ENCODE measurements around the gene KIRREL2. TPM values are rescaled to one million over a fixed set of nuclear protein-coding genes. Genes with fewer than 3 reads are reported as not detected.

KIRREL2 gene
- total and polyA plus RNA-seq, 9 of the 15 experiments (the other 6 are each of a cell fraction or from before 2014, with no cell fraction given) = 0.01 to 0.12 (median 0.09) TPM; not detected in 4

DNA sequence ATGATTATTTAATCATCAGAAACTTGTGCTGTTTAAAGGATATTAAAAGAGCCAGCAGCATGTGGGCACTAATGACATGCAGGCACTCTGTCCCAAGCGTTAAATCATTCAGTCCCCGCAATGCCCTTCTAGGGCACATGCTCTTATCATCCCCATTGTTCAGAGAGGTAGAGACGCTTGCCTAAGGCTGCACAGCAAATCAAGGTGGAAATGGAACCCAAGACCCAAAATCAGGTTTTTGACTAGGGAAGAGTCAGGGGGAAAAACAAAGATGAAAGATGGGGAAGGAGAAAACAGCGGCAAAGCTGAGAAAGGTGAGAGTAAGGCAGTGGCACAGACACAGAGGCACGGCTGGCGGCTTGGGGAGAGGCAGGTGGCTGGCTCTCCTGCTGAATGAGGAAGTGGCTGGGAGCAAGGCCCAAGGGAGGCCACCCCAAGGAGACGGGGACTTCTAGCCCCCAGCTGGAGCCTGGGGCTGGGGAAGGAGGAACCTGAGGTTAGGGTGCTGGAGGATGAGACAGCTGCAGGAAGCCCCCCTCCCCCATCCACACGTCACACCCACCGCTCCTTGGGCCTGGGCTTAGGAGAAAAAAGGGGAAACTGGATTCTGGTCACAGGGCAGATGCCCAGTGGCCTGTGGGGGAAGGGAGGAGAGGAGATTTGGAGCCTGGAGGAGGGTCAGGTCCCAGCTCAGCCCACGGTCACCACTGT lies 52.4 kb downstream of the KIRREL2 start (continued):
- no peak for TF ChIP-seq RAD51 (IDR thresholded peaks at IDR 0.05; ENCODE audit: borderline replicate concordance, low read depth)
- TF ChIP-seq CREB1 (IDR thresholded peaks at IDR 0.05) = peak; percentile 35; the same call in 1 of the 2 replicates
- TF ChIP-seq CREB1 (CRISPR knock-in tag; IDR thresholded peaks at IDR 0.05) = peak; percentile 69; the same call in 1 of the 2 replicates
- no peak for TF ChIP-seq SLC30A9 (CRISPR knock-in tag; IDR thresholded peaks at IDR 0.05)
- no peak for TF ChIP-seq HNRNPL (IDR thresholded peaks at IDR 0.05; ENCODE audit: low read depth, low read length)
- TF ChIP-seq KAT8 (IDR thresholded peaks at IDR 0.05; ENCODE audit: low read depth) = no peak
- no peak for TF ChIP-seq TCF7 (IDR thresholded peaks at IDR 0.05; ENCODE audit: borderline replicate concordance)
- TF ChIP-seq NELFE (IDR thresholded peaks at IDR 0.05; ENCODE audit: insufficient read depth, insufficient read length) = no peak
- TF ChIP-seq, protein P1, sequence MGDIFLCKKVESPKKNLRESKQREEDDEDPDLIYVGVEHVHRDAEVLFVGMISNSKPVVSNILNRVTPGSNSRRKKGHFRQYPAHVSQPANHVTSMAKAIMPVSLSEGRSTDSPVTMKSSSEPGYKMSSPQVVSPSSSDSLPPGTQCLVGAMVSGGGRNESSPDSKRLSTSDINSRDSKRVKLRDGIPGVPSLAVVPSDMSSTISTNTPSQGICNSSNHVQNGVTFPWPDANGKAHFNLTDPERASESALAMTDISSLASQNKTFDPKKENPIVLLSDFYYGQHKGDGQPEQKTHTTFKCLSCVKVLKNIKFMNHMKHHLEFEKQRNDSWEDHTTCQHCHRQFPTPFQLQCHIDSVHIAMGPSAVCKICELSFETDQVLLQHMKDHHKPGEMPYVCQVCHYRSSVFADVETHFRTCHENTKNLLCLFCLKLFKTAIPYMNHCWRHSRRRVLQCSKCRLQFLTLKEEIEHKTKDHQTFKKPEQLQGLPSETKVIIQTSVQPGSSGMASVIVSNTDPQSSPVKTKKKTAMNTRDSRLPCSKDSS (IDR thresholded peaks at IDR 0.05; ENCODE audit: low read depth, partially characterized antibody) = no peak
- 0 out of 2 replicates have a peak, but pooled peaks have one; percentile 34 for TF ChIP-seq SOX6 (IDR thresholded peaks at IDR 0.05)
- TF ChIP-seq POLR2G (IDR thresholded peaks at IDR 0.05; ENCODE audit: low read depth, low read length) = no peak
- no peak for TF ChIP-seq JUNB (CRISPR knock-in tag; conservative IDR thresholded peaks at IDR 0.05)
- no peak for TF ChIP-seq SRF (CRISPR knock-in tag; IDR thresholded peaks at IDR 0.05)
- TF ChIP-seq KDM1A (IDR thresholded peaks at IDR 0.05) = peak; percentile 89 to 92
- TF ChIP-seq, protein P2, sequence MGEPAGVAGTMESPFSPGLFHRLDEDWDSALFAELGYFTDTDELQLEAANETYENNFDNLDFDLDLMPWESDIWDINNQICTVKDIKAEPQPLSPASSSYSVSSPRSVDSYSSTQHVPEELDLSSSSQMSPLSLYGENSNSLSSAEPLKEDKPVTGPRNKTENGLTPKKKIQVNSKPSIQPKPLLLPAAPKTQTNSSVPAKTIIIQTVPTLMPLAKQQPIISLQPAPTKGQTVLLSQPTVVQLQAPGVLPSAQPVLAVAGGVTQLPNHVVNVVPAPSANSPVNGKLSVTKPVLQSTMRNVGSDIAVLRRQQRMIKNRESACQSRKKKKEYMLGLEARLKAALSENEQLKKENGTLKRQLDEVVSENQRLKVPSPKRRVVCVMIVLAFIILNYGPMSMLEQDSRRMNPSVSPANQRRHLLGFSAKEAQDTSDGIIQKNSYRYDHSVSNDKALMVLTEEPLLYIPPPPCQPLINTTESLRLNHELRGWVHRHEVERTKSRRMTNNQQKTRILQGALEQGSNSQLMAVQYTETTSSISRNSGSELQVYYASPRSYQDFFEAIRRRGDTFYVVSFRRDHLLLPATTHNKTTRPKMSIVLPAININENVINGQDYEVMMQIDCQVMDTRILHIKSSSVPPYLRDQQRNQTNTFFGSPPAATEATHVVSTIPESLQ (CRISPR knock-in tag; IDR thresholded peaks at IDR 0.05) = no peak
- 0 out of 2 replicates have a peak, but pooled peaks have one; percentile 28 for TF ChIP-seq TOE1 (IDR thresholded peaks at IDR 0.05; ENCODE audit: borderline replicate concordance)
- no peak for TF ChIP-seq TOE1 (CRISPR knock-in tag; IDR thresholded peaks at IDR 0.05; ENCODE audit: borderline replicate concordance, low read depth)
- no peak for TF ChIP-seq XRCC5 (IDR thresholded peaks at IDR 0.05; ENCODE audit: low read depth, low read length)
- TF ChIP-seq, protein P3, sequence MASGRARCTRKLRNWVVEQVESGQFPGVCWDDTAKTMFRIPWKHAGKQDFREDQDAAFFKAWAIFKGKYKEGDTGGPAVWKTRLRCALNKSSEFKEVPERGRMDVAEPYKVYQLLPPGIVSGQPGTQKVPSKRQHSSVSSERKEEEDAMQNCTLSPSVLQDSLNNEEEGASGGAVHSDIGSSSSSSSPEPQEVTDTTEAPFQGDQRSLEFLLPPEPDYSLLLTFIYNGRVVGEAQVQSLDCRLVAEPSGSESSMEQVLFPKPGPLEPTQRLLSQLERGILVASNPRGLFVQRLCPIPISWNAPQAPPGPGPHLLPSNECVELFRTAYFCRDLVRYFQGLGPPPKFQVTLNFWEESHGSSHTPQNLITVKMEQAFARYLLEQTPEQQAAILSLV (tag; IDR thresholded peaks at IDR 0.05) = no peak
- TF ChIP-seq GATAD2B (IDR thresholded peaks at IDR 0.05; ENCODE audit: borderline replicate concordance) = no peak
